ENCODE results near the gene SACM1L.

The SACM1L gene

DNA sequence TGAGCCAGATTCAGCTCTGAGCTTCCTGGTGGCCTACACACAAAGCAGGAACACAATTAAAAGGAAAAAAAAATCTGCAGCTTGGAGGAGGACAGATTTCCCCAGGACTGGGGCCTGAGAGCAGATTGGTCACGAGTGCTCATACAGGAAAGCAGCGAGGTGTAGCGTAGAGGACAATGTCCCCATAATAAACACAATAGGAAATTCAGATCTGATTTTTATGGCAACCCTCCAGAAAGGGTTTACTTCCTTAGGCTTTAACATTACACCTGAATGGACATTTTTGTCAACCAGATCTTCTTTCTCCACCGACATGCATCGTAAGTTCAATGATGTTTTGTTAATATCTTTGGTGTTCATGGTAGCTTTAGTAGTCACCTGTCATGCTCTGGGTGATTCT is 83.9 kb downstream of the SACM1L start:
- no peak for DNase-seq

- no peak for DNase-seq
These were observed 84.7 kb downstream of the SACM1L start for GRCh38 chr3:45773714-45774449.

GRCh38 chr3:45774581-45775521 is 85.7 kb downstream of the SACM1L start:
- no peak for DNase-seq

GRCh38 chr3:45775571-45776300 is 86.5 kb downstream of the SACM1L start:
- no peak for DNase-seq

- no peak for DNase-seq
These were observed 87.1 kb downstream of the SACM1L start for GRCh38 chr3:45776301-45776595.

- DNase-seq, result no peak
These were observed 87.4 kb downstream of the SACM1L start for GRCh38 chr3:45776611-45777010.

GRCh38 chr3:45777111-45777745 is 88.0 kb downstream of the SACM1L start:
- DNase-seq, result no peak

- DNase-seq, result no peak
These were observed 88.7 kb downstream of the SACM1L start for GRCh38 chr3:45777746-45778386.

DNA sequence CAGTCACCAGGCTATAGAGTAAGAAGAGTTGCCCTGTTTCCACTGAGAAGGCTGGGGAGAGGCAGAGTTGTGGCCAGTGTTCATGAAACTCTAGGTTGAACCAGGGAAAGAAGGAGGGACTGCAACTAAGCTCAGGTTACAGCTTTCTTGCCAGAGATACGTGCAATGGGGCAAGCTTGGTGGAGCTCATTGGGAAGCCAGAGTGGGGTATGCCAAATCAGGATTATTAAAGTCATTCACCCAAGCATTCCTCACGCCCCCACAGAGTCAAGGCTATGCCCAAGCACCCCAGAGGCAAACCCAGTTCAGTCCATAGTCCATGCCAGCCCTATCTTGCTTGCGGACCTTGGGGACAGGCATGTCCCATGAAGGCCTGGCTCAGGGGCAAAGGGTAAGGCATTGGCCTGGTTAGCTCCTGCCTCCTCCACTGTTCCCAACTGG is 89.6 kb downstream of the SACM1L start:
- no peak for DNase-seq

- DNase-seq, result no peak
These were observed 90.8 kb downstream of the SACM1L start for GRCh38 chr3:45779746-45780735.

GRCh38 chr3:45781271-45781670 is 92.1 kb downstream of the SACM1L start:
- no peak for DNase-seq

GRCh38 chr3:45781841-45782240 is 92.6 kb downstream of the SACM1L start:
- no peak for DNase-seq

- DNase-seq, result no peak
These were observed 93.2 kb downstream of the SACM1L start for GRCh38 chr3:45782381-45782780.

DNA sequence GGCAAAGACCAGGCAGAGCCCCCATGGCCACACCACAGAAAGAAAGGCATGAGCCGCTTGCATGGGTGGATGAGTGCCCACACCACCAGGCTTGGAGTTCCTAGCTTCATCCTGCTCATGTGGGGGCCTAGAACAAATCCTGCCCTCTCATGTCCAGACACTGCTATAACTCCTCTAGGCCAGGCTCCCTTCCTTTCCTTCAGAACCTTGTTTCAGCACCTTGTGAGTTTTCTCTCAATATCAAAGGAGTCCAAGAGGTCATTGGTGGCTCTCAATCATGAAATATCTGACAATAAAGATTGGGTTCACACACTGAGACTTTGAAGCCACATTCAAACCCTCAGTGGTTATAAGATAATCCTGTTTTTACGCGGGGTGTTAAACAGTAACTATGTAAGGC is 94.5 kb downstream of the SACM1L start:
- DNase-seq, result no peak

DNA sequence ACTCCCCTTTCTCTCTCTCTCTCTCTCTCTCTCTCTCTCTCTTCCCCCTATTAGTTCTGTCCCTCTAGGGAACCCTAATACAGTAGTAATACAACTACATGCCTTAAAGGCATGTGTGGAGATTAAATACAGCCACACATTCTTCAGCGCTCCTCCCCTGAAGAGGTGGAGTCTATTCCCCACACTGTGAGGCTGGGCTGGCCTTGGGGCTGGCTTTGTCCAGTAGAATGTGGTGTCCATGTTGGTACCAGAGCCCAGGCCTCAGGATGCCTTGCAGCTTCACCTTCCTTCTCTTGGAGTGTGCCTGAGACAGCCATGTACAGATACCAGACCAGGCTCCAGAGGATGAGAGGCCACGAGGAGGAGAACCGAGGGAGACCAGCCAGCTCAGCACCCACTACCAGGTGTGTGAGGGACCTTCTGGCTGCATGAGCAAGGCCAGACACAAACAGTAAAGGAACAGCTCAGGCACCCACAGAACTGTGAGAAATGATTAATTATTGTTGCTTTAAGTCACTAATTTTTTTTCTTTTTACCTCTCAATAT is 96.5 kb downstream of the SACM1L start:
- DNase-seq, result no peak

- no peak for DNase-seq
These were observed 97.8 kb downstream of the SACM1L start for GRCh38 chr3:45786801-45787495.

DNA sequence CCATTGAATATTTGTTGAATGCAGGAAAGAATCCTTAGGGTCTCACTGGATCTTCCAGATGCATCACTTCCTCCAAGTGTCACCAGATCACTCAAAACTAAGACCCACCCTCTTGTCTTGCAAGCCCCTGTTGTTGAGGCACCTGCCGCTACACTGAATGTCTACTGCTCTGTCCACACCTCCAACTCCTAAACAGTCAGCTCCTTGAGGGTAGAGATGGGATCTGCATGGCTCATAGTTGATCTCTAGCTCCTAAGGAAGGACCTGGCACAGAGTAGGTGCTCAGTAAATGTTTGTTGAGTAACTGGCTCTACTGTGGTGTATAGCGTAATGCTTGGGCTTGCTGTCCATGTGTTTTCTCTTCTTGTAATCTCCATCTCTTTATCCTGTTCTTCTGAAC is 98.4 kb downstream of the SACM1L start:
- DNase-seq, result no peak

- no peak for DNase-seq
These were observed 100.1 kb downstream of the SACM1L start for GRCh38 chr3:45789235-45789812.

DNA sequence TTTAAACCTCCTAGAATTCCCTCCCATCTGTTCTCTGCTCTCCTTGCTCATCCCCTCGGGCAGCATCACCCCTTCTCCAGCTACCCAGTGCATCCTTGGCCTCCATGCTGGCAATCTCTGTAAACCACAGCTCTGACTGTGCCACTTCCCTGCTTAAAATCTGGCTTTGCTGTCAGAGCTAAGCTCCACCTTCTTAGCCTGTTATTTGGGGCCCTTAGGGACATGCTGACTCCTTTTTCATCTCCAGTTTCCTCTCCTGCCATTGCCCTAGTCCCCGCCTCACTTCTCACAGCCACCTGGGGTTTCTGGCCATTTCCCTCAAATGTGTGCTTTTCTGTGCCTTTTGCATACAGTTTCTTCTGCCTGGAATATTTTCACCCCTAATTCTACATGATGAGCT is 101.4 kb downstream of the SACM1L start:
- no peak for DNase-seq

DNA sequence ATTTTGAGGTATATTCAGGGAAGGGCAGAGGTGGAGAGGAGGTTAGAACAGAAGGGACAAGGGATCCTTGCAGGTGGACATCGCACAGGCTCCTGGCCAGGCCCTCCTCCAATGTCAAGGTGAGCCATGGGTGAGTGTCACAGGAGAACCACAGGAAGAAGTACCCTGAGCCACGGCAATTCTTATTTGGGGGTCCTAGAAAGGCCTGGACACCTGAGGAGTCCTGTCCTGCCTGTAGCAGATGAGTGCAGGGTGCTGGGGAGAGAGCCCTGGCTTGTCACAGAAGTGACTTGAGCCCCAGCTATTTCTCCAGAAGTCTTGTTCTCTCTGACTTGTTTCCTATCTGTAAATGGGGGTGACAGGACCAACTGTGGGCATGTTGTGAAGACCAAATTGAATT is 102.8 kb downstream of the SACM1L start:
- DNase-seq, result no peak

Data from NCI-H2107 (cell line).